Osteocyte (in vitro differentiated cells): Measurements from ENCODE around the gene KLHL5. TPM values are rescaled to one million over a fixed set of nuclear protein-coding genes. Genes with fewer than 3 reads are reported as not detected.

Source experiments
- DNase-seq: peaks from one replicate; pipeline ENCODE4 v3.0.0; 2021; ENCODE audit warnings: mixed read lengths; ENCODE audit not compliant: unreplicated experiment; ENCODE audit errors: extremely low spot score
- H3K27ac Mint-ChIP-seq: one replicate; pipeline ENCODE4 v1.8.0; 2021; ENCODE audit warnings: mild to moderate bottlenecking, mixed read lengths; ENCODE audit not compliant: unreplicated experiment
- H3K27me3 Mint-ChIP-seq: one replicate; pipeline ENCODE4 v1.8.0; 2021; ENCODE audit warnings: mixed read lengths; ENCODE audit not compliant: unreplicated experiment
- H3K36me3 Mint-ChIP-seq: one replicate; pipeline ENCODE4 v1.8.0; 2021; ENCODE audit warnings: mixed read lengths; ENCODE audit not compliant: unreplicated experiment
- H3K4me1 Mint-ChIP-seq: one replicate; pipeline ENCODE4 v1.8.0; 2021; ENCODE audit warnings: mixed read lengths; ENCODE audit not compliant: unreplicated experiment
- H3K4me3 Mint-ChIP-seq: one replicate; pipeline ENCODE4 v1.8.0; 2021; ENCODE audit warnings: mild to moderate bottlenecking, moderate library complexity, mixed read lengths; ENCODE audit not compliant: unreplicated experiment
- H3K9me3 Mint-ChIP-seq: one replicate; pipeline ENCODE4 v1.8.0; 2021; ENCODE audit warnings: mixed read lengths; ENCODE audit not compliant: unreplicated experiment
- total RNA-seq: library from RNA; stranded (reverse); gene quantifications from 2 replicates; pipeline ENCODE4 v1.2.1, GENCODE V29; 2021
- TF ChIP-seq, protein P1 (sequence below): fragments of 200-600 bp; sonication (generic); IDR thresholded peaks from 2 replicates; pipeline ENCODE4 v1.5.0; 2021; ENCODE audit warnings: antibody characterized with exemption, mild to moderate bottlenecking, moderate library complexity

Gene KLHL5
- total RNA-seq, 1 donor from 2014 or later, result 128 TPM

DNA sequence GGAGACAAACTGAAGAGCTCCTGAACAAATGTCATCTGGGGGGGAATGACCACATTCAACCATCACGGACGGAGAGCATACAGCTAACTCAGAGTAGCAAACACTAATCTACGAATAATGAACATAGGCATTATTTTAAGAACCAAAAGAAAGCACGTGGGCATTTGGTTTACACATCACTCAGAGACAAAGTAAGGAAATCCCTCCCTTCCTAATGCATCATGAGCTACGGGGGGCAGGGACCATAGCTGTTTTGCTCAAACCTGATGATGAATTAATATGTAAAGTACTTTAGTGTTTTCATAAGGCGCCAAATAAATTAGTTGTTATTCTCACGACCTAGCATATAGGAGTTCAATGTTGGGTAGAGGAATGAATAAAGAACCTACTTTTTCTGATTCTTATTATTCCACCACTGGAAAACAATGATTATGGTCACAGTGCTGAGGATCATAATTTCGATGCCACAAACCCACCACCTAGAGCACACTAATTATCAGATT lies 18.1 kb upstream of the KLHL5 start:
- no peaks in the 10 kb centered on the region for H3K9me3 Mint-ChIP-seq
- peaks cover 2% of the 10 kb centered on the region for H3K36me3 Mint-ChIP-seq
- H3K4me3 Mint-ChIP-seq, result peak overlapping the region; percentile 77
- DNase-seq, result no peak
- H3K27me3 Mint-ChIP-seq, result no peaks in the 10 kb centered on the region
- H3K27ac Mint-ChIP-seq, result peak overlapping the region; percentile 93
- TF ChIP-seq, protein P1, sequence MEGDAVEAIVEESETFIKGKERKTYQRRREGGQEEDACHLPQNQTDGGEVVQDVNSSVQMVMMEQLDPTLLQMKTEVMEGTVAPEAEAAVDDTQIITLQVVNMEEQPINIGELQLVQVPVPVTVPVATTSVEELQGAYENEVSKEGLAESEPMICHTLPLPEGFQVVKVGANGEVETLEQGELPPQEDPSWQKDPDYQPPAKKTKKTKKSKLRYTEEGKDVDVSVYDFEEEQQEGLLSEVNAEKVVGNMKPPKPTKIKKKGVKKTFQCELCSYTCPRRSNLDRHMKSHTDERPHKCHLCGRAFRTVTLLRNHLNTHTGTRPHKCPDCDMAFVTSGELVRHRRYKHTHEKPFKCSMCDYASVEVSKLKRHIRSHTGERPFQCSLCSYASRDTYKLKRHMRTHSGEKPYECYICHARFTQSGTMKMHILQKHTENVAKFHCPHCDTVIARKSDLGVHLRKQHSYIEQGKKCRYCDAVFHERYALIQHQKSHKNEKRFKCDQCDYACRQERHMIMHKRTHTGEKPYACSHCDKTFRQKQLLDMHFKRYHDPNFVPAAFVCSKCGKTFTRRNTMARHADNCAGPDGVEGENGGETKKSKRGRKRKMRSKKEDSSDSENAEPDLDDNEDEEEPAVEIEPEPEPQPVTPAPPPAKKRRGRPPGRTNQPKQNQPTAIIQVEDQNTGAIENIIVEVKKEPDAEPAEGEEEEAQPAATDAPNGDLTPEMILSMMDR, result no peak
- H3K4me1 Mint-ChIP-seq, result peaks cover 75% of the 10 kb centered on the region

DNA sequence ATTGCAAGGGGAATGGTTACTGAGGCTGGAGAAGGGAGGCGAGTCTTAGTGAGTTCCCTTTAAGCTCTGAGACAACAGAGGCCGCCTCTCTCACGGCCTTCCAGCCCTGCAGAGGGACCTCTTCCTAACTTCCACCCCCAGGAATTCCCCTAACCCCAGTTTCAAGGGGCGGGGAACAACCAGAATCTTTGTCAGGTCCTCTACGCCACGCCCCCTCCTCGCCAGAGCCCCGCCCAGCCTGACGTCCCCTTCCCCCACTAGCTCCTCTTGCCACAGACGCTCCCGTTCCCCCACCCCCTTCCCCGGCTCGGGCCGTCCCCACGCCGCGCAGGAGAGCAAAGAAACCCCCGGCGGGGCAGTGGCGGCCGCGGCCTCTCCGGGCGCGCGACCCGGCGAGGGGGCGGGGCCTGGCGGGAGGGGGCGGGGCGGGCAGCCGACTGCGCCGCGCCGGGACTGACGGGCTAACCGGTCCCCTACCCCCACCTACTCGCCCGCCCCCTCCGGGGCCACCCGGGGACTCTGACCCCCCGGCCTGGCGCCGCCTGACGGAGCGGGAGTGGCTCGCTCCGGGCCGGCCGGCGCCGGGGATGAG lies 17.6 kb upstream of the KLHL5 start:
- peaks cover 72% of the 10 kb centered on the region for H3K4me1 Mint-ChIP-seq
- peak overlapping the region; percentile 77 for H3K4me3 Mint-ChIP-seq
- H3K27me3 Mint-ChIP-seq, result no peaks in the 10 kb centered on the region
- peak; percentile 96 for DNase-seq
- TF ChIP-seq, protein P1, result no peak
- H3K36me3 Mint-ChIP-seq, result peaks cover 2% of the 10 kb centered on the region
- no peaks in the 10 kb centered on the region for H3K9me3 Mint-ChIP-seq
- peak overlapping the region; percentile 93 for H3K27ac Mint-ChIP-seq

DNA sequence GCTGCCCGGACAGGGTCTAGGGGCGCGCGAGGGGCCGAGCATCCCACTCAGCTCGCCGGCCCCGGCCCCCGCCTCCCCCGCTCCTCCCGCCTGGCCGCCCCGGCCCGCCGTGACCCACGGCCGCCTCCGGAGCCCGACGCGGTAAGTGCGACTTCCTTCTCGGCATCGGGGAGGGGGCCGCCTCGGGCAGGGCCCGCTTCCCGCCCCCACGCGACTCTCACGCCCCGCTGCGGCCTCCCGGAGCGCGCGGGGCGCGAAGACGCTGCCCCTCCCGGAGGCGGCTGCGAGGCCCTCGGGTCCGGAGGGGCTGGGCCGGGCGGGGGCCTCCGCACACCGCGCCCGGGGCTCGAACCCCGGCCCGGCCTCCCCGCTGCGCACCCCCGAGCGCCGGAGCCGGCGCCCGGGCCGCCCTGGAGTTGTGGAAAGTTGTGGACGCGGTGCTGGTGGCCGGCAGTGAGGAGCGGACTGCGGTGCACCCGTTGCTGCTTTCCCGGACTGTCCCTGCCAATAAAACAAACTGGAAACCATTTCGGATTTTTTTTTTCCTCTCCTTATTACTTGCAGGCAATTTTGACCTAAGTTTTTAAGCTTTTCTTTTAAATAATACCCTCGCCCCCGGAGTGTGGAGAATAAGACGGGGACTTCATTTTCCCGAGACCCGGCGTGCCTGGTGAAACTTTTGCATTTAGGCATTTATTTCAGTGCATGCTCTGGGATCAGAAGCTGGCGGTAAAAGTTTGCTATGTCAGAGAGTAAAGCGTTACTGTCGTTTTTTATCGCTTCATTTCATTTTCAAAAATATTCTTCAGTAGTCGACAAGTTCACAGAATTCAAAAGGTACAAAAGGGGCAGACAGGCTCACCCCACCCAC lies 16.8 kb upstream of the KLHL5 start:
- TF ChIP-seq, protein P1, result no peak
- no peak for DNase-seq
- H3K4me3 Mint-ChIP-seq, result peak overlapping the region; percentile 95
- peaks cover 2% of the 10 kb centered on the region for H3K36me3 Mint-ChIP-seq
- no peaks in the 10 kb centered on the region for H3K9me3 Mint-ChIP-seq
- peaks cover 66% of the 10 kb centered on the region for H3K4me1 Mint-ChIP-seq
- H3K27me3 Mint-ChIP-seq, result no peaks in the 10 kb centered on the region
- peak overlapping the region; percentile 99 for H3K27ac Mint-ChIP-seq

DNA sequence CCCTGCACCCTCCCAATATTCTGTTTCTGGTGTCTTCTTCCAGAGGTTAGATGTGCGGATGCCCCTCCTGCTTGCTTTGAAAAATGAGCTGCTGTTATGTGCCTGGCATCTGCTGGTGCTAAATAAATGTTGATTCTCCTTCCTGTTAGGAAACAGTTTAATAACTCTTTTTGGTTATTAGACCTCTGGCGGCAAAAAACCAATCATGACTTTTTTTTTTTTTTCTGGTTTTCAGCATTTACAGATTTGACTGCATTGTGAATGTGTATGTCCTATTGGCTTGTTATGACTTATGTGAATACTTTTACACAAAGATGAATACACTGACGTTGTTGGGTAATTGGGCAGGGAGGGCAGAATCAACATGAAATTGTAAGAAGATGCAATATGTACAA lies 16.2 kb upstream of the KLHL5 start:
- Mint-ChIP-seq H3K4me1 (peaks cover 63% of the 10 kb centered on the region), H3K27ac (peak overlapping the region; percentile 99), H3K36me3 (peaks cover 4% of the 10 kb centered on the region), H3K9me3 (no peaks in the 10 kb centered on the region), H3K27me3 (no peaks in the 10 kb centered on the region), H3K4me3 (peak overlapping the region; percentile 95)
- TF ChIP-seq, protein P1, result no peak
- DNase-seq, result no peak

DNA sequence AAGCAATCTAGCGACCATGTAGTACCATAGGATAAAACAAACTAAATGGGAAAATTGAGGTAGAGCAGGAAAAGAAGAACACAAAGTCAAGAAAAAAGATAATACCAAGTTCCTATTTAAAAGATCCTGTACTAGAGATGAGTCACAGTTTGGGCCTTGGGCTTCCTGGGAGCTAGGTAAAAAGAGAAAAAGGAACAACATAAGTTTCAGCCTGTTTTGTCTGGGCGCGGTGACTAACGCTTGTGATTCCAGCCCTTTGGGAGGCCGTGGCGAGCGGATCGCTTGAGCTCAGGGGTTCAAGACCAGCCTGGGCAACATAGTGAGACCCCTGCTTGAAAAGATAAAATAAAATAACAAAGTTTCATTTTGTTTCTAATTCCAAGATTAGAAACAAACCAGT lies 15.8 kb upstream of the KLHL5 start:
- peaks cover 4% of the 10 kb centered on the region for H3K36me3 Mint-ChIP-seq
- DNase-seq, result no peak
- H3K27ac Mint-ChIP-seq, result peak overlapping the region; percentile 99
- H3K4me3 Mint-ChIP-seq, result peak overlapping the region; percentile 95
- peaks cover 62% of the 10 kb centered on the region for H3K4me1 Mint-ChIP-seq
- no peaks in the 10 kb centered on the region for H3K9me3 Mint-ChIP-seq
- TF ChIP-seq, protein P1, result no peak
- H3K27me3 Mint-ChIP-seq, result no peaks in the 10 kb centered on the region
